MG63 (cell line): Measurements from ENCODE around the gene GTF2IRD1. TPM values are rescaled to one million over a fixed set of nuclear protein-coding genes. Genes with fewer than 3 reads are reported as not detected.
A peak's percentile ranks its signal among the peaks of the same experiment; 100 is the strongest.
"Not testable (repeated sequence)": the region's sequence is repeated elsewhere in the genome, so short reads cannot be mapped to it uniquely, and the experiment has no call there.

Source experiments
- DNase-seq: peaks from one replicate; pipeline ENCODE4 v3.0.0-alpha.2; 2020
- H3K27me3 ChIP-seq: fragments of 250-450 bp; sonication (Bioruptor Pico); 2 replicates; pipeline ENCODE4 v1.5.1; 2020; ENCODE audit warnings: mild to moderate bottlenecking, moderate library complexity
- H3K36me3 ChIP-seq: fragments of 250-450 bp; sonication (Bioruptor Pico); 2 replicates; pipeline ENCODE4 v1.5.1; 2020; ENCODE audit warnings: mild to moderate bottlenecking, moderate library complexity
- H3K4me3 ChIP-seq: fragments of 250-450 bp; sonication (Bioruptor Pico); 2 replicates; pipeline ENCODE4 v1.5.1; 2020; ENCODE audit warnings: mild to moderate bottlenecking, moderate library complexity
- H3K9me3 ChIP-seq: fragments of 250-450 bp; sonication (Bioruptor Pico); 2 replicates; pipeline ENCODE4 v1.5.1; 2020; ENCODE audit warnings: mild to moderate bottlenecking, moderate library complexity
- total RNA-seq: library from RNA; depleted of rRNA; stranded (reverse); fragments of >200 nt; shearing (Covaris generic); gene quantifications from 2 replicates; pipeline ENCODE4 v1.2.3, GENCODE V29; 2014; ENCODE audit warnings: low replicate concordance

The GTF2IRD1 gene
- total RNA-seq, 1 experiment from 2014 or later = 9.9 TPM

DNA sequence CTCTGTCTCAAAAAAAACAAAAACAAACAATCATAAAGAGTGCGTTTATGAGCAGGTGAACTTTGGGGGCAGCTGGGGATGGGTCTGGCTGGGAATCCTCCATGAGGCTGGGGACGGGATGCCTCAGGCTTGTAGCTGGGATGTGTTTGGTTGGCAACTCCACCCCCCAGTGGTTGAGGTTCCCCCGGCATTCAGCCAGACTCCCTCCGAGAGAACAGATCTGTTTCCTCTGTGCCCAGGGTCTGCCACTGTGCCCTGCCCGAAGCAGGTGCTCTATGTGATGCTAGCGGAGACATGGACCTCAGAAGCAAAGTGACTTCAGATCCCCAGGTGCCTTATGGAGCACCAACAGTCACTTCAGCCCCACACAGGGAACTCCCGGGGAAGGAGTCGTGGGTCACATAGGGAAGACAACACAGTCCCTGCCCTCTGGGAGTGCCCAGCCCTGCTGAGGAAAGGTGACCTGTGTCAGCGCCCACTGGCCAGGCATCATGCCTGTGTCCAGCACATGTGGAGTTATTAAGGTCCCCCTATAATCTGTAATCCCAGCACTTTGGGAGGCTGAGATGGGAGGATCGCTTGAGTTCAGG lies 29.3 kb upstream of the GTF2IRD1 start:
- Histone ChIP-seq H3K9me3 (no peaks in the 10 kb centered on the region), H3K27me3 (no peaks in the 10 kb centered on the region), H3K4me3 (no peak overlapping the region), H3K36me3 (no peaks in the 10 kb centered on the region)
- no peak for DNase-seq

DNA sequence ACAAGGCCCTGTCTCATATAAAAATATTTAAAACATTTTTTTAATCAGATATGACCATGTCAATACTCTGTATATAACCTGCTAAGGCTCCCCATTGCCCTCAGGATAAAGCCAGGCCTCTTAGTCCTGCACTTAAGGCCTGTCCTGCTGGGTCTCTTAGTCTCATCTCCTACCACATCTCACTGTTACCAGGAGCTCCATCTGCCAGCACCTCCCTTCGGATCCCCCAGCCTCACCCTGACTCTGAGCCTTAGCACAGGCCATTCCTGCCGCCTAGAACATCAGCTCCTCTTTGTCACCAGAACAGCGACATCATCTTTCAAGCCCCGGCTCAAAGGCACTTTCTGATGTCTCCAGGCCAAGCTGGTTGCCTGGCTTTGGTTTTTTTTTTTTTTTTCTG lies 25.7 kb upstream of the GTF2IRD1 start:
- DNase-seq = no peak
- Histone ChIP-seq H3K9me3 (no peaks in the 10 kb centered on the region), H3K36me3 (no peaks in the 10 kb centered on the region), H3K27me3 (no peaks in the 10 kb centered on the region), H3K4me3 (no peak overlapping the region)

DNA sequence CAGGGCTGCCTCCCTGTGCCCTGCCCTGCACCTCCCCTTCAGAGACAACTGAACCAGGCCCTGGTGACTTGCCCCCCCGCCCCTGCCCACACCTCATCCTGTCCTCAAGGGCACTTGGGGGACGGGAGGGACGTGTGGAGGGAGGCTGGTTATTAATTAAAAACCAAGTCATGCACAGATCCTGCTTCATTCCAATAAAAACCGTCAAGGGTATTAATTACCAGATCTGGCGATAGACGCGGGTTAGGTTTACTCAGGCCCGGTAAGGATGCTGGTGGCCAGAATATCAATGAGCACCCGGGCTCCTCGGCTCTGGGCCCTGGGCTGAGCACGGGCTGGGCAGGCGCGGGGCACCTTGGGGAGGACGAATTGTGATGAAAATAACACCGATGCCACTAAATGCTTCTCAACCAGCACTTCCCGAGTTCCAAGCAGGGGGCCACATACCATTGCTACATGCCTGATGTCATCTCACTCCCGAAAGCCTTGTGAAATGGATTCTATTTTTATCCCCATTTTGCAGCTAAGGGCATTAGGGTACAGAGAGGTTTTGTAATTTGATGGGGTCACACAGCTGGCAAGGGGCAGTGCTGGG lies 24.5 kb upstream of the GTF2IRD1 start:
- no peaks in the 10 kb centered on the region for H3K36me3 ChIP-seq
- H3K27me3 ChIP-seq = no peaks in the 10 kb centered on the region
- H3K4me3 ChIP-seq = no peak overlapping the region
- no peak for DNase-seq
- no peaks in the 10 kb centered on the region for H3K9me3 ChIP-seq

DNA sequence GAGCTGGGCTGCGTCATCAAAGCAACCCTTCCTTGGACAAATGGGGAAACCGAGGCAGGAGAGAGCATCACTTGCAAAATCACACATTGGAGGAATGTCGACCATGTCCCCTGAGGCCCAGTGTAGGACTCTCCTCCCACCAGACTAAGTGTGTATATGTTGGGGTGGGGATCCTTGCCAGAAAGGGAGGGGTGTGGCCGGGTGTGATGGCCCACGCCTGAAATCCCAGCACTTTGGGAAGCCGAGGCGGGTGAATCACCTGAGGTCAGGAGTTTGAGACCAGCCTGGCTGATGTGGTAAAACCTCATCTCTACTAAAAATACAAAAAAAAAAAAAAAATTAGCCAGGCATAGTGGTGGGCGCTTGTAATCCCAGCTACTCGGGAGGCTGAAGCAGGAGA lies 23.3 kb upstream of the GTF2IRD1 start:
- H3K36me3 ChIP-seq, DNase-seq, H3K9me3 ChIP-seq, H3K27me3 ChIP-seq, H3K4me3 ChIP-seq: not testable (repeated sequence)

DNA sequence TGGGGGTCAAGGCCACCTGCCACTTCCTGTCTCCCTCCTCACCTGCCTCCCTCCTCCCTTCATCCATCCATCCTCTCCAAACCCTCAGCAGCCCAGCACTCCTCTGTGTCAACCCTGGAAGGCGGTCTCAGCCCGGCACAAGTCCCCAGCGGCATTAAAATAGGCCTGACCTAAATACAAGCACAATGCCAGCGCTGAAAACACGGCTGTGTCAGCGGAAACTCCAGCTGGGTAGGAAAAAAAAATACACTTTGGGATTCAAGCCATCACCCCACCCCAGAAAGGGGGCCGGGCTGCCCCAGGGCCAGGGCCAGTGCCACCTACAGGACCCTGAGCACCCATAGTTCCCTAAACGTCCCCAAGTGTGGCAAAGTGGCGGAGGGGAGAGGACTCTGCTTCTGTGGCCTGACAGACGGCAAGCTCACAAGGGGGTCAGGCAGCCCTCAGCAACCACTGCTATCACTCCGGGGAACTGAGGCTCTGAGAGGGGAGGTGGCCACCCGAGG lies 22.7 kb upstream of the GTF2IRD1 start:
- Histone ChIP-seq H3K4me3 (no peak overlapping the region), H3K36me3 (no peaks in the 10 kb centered on the region), H3K9me3 (no peaks in the 10 kb centered on the region), H3K27me3 (no peaks in the 10 kb centered on the region)
- no peak for DNase-seq

DNA sequence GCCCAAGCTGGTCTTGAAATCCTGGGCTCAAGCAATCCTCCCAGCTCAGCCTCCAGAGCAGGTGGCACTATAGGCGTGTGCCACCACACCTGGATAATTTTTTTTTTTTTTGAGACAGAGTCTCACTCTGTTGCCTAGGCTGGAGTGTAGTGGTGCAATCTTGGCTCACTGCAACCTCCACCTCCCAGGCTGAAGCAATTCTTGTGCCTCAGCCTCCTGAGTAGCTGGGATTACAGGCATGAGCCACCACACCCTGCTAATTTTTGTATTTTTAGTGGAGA lies 16.5 kb upstream of the GTF2IRD1 start:
- H3K27me3 ChIP-seq, DNase-seq, H3K4me3 ChIP-seq, H3K9me3 ChIP-seq, H3K36me3 ChIP-seq: not testable (repeated sequence)

DNA sequence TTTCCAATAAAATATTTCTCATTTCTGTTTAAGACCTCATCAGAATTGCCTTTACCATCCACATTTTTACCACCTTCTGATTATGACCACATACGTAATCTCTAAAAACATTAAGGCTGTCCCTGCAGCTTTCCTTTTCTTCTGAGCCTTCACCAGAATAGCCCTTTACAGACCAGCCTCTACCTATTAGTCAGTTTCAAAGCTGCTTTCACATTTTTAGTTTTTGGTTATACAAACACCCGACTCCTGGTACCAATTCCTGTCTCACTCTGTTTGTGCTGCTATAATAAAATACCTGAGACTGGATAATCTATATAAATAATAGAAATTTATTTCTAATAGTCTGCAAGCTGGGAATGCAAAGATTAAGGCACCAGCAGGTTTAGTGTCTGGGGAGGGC lies 15.4 kb upstream of the GTF2IRD1 start:
- Histone ChIP-seq H3K9me3 (peaks cover 3% of the 10 kb centered on the region; the same call in 1 of the 2 replicates), H3K36me3 (no peaks in the 10 kb centered on the region), H3K27me3 (no peaks in the 10 kb centered on the region), H3K4me3 (no peak overlapping the region)
- no peak for DNase-seq

DNA sequence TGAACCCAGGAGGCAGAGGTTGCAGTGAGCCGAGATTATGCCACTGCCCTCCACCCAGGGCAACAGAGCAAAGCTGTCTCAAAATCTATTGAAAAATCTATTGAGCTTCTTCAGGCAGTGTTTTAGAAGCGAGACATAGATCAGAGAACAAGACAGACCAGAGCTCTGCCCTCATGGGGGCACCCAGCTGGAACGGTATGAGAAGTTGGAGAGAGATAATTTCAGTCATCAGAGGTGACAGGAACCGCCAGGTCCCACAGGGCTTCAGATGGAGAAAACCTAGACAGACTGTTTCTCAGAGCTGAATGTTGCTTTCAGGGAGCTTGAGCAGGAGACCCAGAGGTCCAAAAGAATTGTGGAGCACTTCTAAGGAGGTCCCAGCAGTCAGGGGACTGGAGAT lies 14.2 kb upstream of the GTF2IRD1 start:
- no peak for DNase-seq
- H3K9me3 ChIP-seq = peaks cover 3% of the 10 kb centered on the region; the same call in 1 of the 2 replicates
- no peak overlapping the region for H3K4me3 ChIP-seq
- no peaks in the 10 kb centered on the region for H3K27me3 ChIP-seq
- H3K36me3 ChIP-seq = no peaks in the 10 kb centered on the region

DNA sequence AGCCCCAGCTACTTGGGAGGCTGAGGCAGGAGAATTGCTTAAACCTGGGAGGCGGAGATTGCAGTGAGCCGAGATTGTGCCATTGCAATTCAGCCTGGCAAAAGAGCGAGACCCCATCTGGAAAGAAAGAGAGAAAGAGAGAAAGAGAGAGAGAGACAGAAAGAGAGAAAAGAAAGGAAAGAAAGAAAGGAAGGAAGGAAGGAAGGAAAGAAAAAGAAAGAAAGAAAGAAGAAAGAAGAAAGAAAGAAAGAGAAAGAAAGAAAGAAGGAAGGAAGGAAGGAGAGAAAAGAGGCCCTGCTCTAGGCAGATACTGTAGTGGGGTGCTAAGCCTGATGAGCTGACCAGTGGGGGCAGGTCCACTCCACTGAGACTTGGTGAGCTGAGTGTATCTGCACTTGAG lies 13.6 kb upstream of the GTF2IRD1 start:
- H3K4me3 ChIP-seq, H3K27me3 ChIP-seq, H3K36me3 ChIP-seq, DNase-seq, H3K9me3 ChIP-seq: not testable (repeated sequence)

DNA sequence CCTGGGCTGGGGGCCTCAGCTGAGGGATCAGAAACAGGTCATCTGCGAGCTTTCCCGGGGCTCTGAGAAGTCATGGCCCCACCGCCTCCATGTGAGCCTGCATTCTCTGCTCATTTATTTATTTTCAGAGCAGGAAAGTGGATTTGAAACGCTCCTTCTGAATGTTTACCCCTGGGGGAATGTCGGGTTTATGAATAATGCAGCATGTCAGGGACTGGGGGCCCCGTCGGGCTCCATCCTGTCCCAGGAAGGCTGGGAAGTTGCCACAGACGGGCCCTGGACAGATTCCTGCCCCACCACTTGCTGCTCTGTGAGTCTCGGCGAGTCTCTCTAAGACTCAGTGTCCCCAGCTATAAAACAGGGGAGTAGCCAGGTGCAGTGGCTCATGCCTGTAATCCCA lies 11.9 kb upstream of the GTF2IRD1 start:
- no peak for DNase-seq
- H3K4me3 ChIP-seq = no peak overlapping the region

DNA sequence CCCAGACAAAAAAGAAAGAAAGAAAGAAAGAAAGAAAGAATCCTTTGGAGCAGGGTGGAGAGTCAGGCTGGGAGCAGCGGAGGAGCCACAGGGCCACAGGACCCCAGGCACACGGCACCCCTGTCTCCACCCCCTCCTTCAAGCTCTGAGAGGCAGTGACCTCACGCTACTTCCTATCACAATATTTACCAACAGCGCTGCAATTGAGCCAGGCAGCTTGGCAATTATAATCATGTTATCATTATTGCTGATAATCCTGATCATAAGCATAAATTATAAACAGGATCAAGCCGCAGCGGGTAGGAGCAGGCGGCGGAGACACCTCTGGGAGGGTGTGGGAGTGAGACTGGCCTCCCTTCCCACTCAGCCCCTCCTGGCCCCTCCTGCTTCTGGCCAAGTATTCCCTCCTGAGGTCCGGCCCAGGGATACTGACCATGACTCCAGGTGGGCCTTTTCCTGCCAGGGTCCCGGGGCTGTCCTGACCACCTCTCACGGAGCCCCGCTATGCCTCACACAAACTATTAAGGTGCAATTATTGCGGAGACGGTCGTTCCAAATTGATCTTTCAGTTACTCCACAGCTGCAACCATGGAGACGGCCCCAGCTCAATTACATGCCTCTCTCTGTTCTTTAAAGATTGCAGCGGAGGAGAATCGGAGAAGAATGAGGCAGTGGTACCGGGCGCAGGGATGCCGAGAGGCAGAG lies 10.0 kb upstream of the GTF2IRD1 start:
- H3K36me3 ChIP-seq = no peaks in the 10 kb centered on the region
- H3K27me3 ChIP-seq = no peaks in the 10 kb centered on the region
- no peaks in the 10 kb centered on the region for H3K9me3 ChIP-seq

More for the DNA sequence above, 11.9 kb upstream of the GTF2IRD1 start:
- peaks cover 3% of the 10 kb centered on the region; the same call in 1 of the 2 replicates for H3K9me3 ChIP-seq
- H3K27me3 ChIP-seq = no peaks in the 10 kb centered on the region
- no peaks in the 10 kb centered on the region for H3K36me3 ChIP-seq

DNA sequence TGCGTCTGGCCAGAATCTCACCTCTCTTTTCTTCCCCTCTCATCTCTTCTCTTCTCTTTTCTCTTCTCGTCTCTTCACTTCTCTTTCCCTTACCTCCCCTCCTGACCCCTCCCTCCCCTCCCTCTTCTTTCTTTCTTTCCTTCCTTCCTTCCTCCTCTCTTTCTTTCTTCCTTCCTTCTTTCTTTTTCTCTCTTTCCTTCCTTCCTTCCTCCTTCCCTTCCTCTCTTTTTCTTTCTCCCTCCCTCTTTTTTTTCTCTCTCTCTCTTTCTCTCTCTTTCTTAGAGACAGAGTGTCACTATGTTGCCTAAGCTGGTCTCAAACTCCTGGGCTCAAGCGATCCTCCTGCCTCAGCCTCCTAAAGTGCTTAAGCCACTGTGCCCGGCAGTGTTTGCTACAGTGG lies 4.6 kb upstream of the GTF2IRD1 start:
- Histone ChIP-seq H3K36me3 (no peaks in the 10 kb centered on the region), H3K27me3 (no peaks in the 10 kb centered on the region), H3K9me3 (no peaks in the 10 kb centered on the region), H3K4me3 (no peak overlapping the region)
- DNase-seq = no peak

More for the DNA sequence above, 10.0 kb upstream of the GTF2IRD1 start:
- DNase-seq = no peak
- no peak overlapping the region for H3K4me3 ChIP-seq

DNA sequence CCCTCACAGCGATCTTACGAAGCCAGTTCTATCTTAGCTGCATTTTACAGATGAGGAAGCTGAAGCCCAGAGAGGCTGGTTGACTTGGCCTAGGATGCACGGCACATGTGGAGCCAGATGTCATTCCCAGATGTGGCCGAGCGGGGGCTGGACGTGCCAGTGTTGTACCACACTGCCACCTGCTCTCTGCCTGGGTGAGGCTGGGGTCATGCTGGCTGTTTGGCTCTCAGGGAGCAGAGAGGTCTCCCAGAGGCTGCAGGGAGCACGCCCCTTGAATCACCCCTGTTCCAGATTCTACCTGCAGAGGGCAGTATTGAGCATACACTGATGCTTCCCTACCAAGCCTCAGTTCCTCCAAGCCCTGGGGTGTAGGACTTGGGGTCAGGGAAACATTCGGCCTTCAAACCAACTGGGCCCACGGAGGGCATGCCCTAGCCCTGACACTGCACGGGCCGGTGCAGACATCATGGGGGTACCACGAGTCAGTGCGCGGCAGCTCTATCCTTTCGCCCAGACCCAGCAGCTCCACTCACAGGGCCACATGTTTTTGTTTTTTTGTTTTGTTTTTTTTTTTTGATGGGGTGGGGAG lies 3.8 kb upstream of the GTF2IRD1 start:
- peak; percentile 16 for DNase-seq
- Histone ChIP-seq H3K36me3 (no peaks in the 10 kb centered on the region), H3K4me3 (no peak overlapping the region), H3K27me3 (no peaks in the 10 kb centered on the region), H3K9me3 (no peaks in the 10 kb centered on the region)

DNA sequence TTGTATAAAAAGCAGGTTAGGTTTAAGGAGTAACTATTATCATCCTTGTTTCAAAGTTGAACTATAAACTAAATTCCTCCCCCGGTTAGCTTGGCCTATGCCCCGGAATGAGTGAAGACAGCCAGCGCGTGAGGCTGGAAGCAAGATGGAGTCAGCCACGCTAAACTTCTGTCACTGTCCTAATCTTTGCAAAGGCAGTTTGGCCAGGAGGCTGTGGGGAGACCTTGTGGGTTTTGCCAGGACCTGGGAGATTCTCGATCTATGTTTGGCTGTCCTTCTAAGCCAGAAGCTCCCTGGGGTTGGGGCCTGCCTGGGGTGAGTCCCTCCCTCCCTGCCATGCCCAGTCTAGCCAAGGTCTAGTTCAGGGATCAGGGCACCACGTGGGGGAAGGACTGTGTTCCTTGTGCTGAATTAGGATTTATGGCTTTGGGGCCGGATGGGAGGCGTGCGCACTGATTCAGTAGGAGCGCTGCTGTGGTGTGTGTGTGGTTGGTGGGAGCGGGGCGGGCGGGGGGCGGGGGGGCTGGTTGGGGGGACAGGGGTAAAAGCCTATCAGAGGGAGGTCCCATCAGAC lies 871 bp upstream of the GTF2IRD1 start:
- Histone ChIP-seq H3K27me3 (no peaks in the 10 kb centered on the region), H3K4me3 (peak overlapping the region; percentile 63), H3K36me3 (no peaks in the 10 kb centered on the region), H3K9me3 (no peaks in the 10 kb centered on the region)
- peak; percentile 89 for DNase-seq

DNA sequence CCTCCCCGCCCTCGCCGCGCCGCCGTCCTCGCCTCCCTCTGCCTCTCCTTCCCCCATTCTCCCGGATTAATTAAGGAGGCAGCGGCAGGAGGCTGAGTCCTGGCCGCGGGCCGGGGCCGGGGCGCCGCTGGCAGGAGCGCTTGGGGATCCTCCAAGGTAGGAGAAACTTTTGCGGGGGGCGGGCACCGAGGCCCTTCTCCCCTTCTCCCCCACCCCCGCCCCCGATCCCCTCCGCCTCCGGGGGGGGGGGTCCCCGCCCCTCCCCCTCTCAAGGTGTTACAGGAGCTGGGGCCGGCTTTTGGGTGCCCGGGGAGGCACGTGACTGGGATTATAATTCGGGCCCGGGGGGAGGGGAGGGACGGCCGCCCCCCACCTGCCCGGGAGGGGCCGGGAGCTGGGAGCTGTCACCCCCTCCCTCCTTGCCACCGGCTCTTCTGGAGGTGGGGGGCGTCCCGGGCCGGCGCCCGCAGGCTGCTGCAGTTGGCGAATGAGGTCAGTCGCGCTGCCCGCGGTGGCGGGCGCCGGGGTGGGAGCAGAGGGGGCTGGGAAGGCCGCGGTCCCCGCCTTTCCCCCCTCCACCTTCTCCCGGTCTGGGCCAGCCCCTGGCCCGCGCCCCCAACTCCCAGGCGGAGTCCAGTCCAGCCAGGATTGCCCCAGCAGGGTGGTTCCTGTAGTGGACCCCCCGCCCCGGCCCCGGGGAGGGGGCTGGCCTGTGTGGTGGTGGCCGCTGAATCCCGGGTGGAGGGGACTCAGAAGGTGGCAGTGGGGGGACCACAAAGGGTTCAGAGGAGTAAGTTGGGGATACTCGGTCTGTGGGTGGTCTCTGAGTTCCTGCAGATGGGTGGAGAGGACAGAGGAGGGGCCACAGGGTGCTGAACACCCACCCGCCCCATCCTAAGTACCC lies 567 bp downstream of the GTF2IRD1 start:
- H3K9me3 ChIP-seq = no peaks in the 10 kb centered on the region
- DNase-seq = peak; percentile 22
- no peaks in the 10 kb centered on the region for H3K36me3 ChIP-seq
- H3K27me3 ChIP-seq = no peaks in the 10 kb centered on the region
- peak overlapping the region; percentile 63 for H3K4me3 ChIP-seq

DNA sequence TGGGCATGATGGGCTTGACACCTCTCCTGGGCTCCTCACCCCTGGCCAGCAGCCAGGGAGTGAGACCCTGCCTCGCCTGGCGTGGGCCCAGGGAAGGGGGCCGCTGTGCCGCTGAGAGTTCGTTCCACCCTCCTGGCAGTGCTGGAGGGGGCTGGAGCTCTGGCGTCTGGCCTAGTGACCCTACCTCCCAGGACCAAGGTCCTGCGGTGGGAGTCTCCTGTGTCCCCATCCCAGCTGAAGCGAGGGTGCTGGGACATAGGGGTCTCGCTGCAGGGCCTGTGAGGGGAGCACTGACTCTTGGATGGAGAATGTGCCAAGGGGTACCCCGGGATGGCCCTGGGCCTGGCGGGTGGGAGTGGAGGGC lies 1.2 kb downstream of the GTF2IRD1 start:
- Histone ChIP-seq H3K36me3 (no peaks in the 10 kb centered on the region), H3K27me3 (no peaks in the 10 kb centered on the region), H3K4me3 (peak overlapping the region; percentile 63), H3K9me3 (no peaks in the 10 kb centered on the region)
- DNase-seq = no peak
